B cell (primary cell): ENCODE measurements around the gene ATAD3B.
"Not testable (repeated sequence)": the region's sequence is repeated elsewhere in the genome, so short reads cannot be mapped to it uniquely, and the experiment has no call there.

Experiments used
- EZH2 ChIP-seq: IDR thresholded peaks from 2 replicates; pipeline ENCODE4 v1.6.1; 2012; ENCODE audit warnings: borderline replicate concordance, low read depth, mild to moderate bottlenecking, moderate library complexity, low read length; ENCODE audit not compliant: insufficient read depth, poor library complexity, severe bottlenecking
- TF ChIP-seq, protein P1 (sequence below): fragments of 200-600 bp; IDR thresholded peaks from one replicate; pipeline ENCODE4 v1.8.0; 2022; ENCODE audit warnings: antibody characterized with exemption, mild to moderate bottlenecking

DNA sequence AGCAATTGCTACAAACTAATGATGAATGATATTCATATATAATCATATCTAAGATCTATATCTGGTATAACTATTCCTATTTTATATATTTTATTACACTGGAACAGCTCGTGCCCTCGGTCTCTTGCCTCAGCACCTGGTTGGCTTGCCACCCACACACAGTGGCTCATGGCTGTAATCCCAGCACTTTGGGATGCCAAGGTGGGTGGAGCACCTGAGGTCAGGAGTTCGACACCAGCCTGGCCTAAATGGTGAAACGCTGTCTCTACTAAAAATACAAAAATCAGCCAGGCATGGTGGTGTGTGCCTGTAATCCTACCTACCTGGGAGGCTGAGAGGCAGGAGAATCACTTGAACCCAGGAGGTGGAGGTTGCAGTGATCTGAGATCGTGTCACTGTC, 34.2 kb downstream of the ATAD3B start:
- TF ChIP-seq, protein P1, sequence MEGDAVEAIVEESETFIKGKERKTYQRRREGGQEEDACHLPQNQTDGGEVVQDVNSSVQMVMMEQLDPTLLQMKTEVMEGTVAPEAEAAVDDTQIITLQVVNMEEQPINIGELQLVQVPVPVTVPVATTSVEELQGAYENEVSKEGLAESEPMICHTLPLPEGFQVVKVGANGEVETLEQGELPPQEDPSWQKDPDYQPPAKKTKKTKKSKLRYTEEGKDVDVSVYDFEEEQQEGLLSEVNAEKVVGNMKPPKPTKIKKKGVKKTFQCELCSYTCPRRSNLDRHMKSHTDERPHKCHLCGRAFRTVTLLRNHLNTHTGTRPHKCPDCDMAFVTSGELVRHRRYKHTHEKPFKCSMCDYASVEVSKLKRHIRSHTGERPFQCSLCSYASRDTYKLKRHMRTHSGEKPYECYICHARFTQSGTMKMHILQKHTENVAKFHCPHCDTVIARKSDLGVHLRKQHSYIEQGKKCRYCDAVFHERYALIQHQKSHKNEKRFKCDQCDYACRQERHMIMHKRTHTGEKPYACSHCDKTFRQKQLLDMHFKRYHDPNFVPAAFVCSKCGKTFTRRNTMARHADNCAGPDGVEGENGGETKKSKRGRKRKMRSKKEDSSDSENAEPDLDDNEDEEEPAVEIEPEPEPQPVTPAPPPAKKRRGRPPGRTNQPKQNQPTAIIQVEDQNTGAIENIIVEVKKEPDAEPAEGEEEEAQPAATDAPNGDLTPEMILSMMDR, result not testable (repeated sequence)
- TF ChIP-seq EZH2, result not testable (repeated sequence)
